ENCODE data around the gene CYP2C19. TPM values are rescaled to one million over a fixed set of nuclear protein-coding genes. Genes with fewer than 3 reads are reported as not detected.
"Not testable (repeated sequence)": the region's sequence is repeated elsewhere in the genome, so short reads cannot be mapped to it uniquely, and the experiment has no call there.

Gene CYP2C19
- total RNA-seq, 4 donors from 2014 or later: 23.1 to 146 (median 111) TPM

GRCh38 chr10:94785211-94785610 lies 22.7 kb downstream of the CYP2C19 start:
- TF ChIP-seq POLR2A (IDR thresholded peaks at IDR 0.05): no peak
- TF ChIP-seq CTCF (IDR thresholded peaks at IDR 0.05): no peak
- no peak for DNase-seq
- Histone ChIP-seq H3K36me3 (no peaks in the 10 kb centered on the region), H3K27me3 (no peaks in the 10 kb centered on the region), H3K9me3 (no peaks in the 10 kb centered on the region), H3K27ac (no peak overlapping the region), H3K4me3 (no peak overlapping the region), H3K4me1 (no peaks in the 10 kb centered on the region)

GRCh38 chr10:94800551-94800950 lies 38.1 kb downstream of the CYP2C19 start:
- peaks cover 0 to 12% (median 0%) of the 10 kb centered on the region in 3 donors for H3K36me3 ChIP-seq
- H3K9me3 ChIP-seq, H3K4me1 ChIP-seq, H3K4me3 ChIP-seq, H3K27ac ChIP-seq, DNase-seq, H3K27me3 ChIP-seq: not testable (repeated sequence)

- Histone ChIP-seq H3K27ac (no peak overlapping the region), H3K4me1 (no peaks in the 10 kb centered on the region), H3K4me3 (no peak overlapping the region), H3K36me3 (peaks cover 0 to 12% (median 0%) of the 10 kb centered on the region in 3 donors), H3K27me3 (no peaks in the 10 kb centered on the region), H3K9me3 (no peaks in the 10 kb centered on the region)
- DNase-seq: no peak
- TF ChIP-seq POLR2A (IDR thresholded peaks at IDR 0.05): no peak
- no peak for TF ChIP-seq CTCF (IDR thresholded peaks at IDR 0.05)
Measured at GRCh38 chr10:94803307-94803706, 40.8 kb downstream of the CYP2C19 start.

- not testable (repeated sequence) for H3K27me3 ChIP-seq, H3K4me1 ChIP-seq, H3K4me3 ChIP-seq, DNase-seq, H3K36me3 ChIP-seq, H3K9me3 ChIP-seq, H3K27ac ChIP-seq
Measured at GRCh38 chr10:94830025-94830424, 67.5 kb downstream of the CYP2C19 start.

- no peak for DNase-seq
- Histone ChIP-seq H3K4me3 (no peak overlapping the region), H3K27me3 (no peaks in the 10 kb centered on the region)
Measured at GRCh38 chr10:94846204-94846603, 83.7 kb downstream of the CYP2C19 start.

GRCh38 chr10:94850766-94851165 lies 88.3 kb downstream of the CYP2C19 start:
- H3K9me3 ChIP-seq: no peaks in the 10 kb centered on the region
- no peak for DNase-seq
- no peak overlapping the region for H3K27ac ChIP-seq
- H3K36me3 ChIP-seq: no peaks in the 10 kb centered on the region
- no peaks in the 10 kb centered on the region for H3K27me3 ChIP-seq
- no peaks in the 10 kb centered on the region for H3K4me1 ChIP-seq
- H3K4me3 ChIP-seq: no peak overlapping the region
- TF ChIP-seq POLR2A (IDR thresholded peaks at IDR 0.05) (no peak), CTCF (IDR thresholded peaks at IDR 0.05) (no peak)

More at GRCh38 chr10:94846204-94846603, 83.7 kb downstream of the CYP2C19 start:
- Histone ChIP-seq H3K4me1 (no peaks in the 10 kb centered on the region), H3K9me3 (no peaks in the 10 kb centered on the region), H3K36me3 (no peaks in the 10 kb centered on the region), H3K27ac (no peak overlapping the region)
- TF ChIP-seq POLR2A (IDR thresholded peaks at IDR 0.05) (no peak), CTCF (IDR thresholded peaks at IDR 0.05) (no peak)

- Histone ChIP-seq H3K27me3 (no peaks in the 10 kb centered on the region), H3K4me3 (no peak overlapping the region), H3K27ac (no peak overlapping the region), H3K9me3 (no peaks in the 10 kb centered on the region), H3K4me1 (no peaks in the 10 kb centered on the region), H3K36me3 (no peaks in the 10 kb centered on the region)
- no peak for DNase-seq
- no peak for TF ChIP-seq POLR2A (IDR thresholded peaks at IDR 0.05)
- no peak for TF ChIP-seq CTCF (IDR thresholded peaks at IDR 0.05)
Measured at GRCh38 chr10:94851263-94851662, 88.8 kb downstream of the CYP2C19 start.

Data from Peyer's patch (tissue), 4 donors.